GM19467 (cell line): Measurements from ENCODE around the gene DIO2.

Experiments used
- ATAC-seq: cut with Tn5 transposase; IDR thresholded peaks from one replicate; pipeline ENCODE4 v1.9.1; 2021; ENCODE audit warnings: mild to moderate bottlenecking, moderate library complexity; ENCODE audit not compliant: unreplicated experiment

DIO2 gene

GRCh38 chr14:80211153-80212022 lies at the start of gene DIO2:
DIO2 (minus strand) TSS chr14:80211504; CDS start chr14:80211472, 32 bp downstream.
- no peak for ATAC-seq

GRCh38 chr14:80260645-80261044 lies 49.3 kb upstream of the DIO2 start:
- ATAC-seq: no peak

GRCh38 chr14:80239631-80240030 lies 28.3 kb upstream of the DIO2 start:
- no peak for ATAC-seq

GRCh38 chr14:80237143-80237542 lies 25.8 kb upstream of the DIO2 start:
- ATAC-seq: no peak

- ATAC-seq: no peak
Measured at GRCh38 chr14:80233470-80234089, 22.3 kb upstream of the DIO2 start.

- ATAC-seq: no peak
Measured at GRCh38 chr14:80231702-80232101, 20.4 kb upstream of the DIO2 start.

GRCh38 chr14:80223696-80224465 lies 12.6 kb upstream of the DIO2 start:
- no peak for ATAC-seq

GRCh38 chr14:80216818-80217217 lies 5.5 kb upstream of the DIO2 start:
- no peak for ATAC-seq

GRCh38 chr14:80215756-80216581 lies 4.7 kb upstream of the DIO2 start:
- no peak for ATAC-seq

GRCh38 chr14:80215081-80215480 lies 3.8 kb upstream of the DIO2 start:
- no peak for ATAC-seq

- ATAC-seq: peak; percentile 65
Measured at GRCh38 chr14:80213602-80214001, 2.3 kb upstream of the DIO2 start.

GRCh38 chr14:80212023-80212397 lies 706 bp upstream of the DIO2 start:
- ATAC-seq: no peak

GRCh38 chr14:80208461-80208860 lies 2.8 kb downstream of the DIO2 start:
- ATAC-seq: no peak

- no peak for ATAC-seq
Measured at GRCh38 chr14:80206351-80207080, 4.8 kb downstream of the DIO2 start.

GRCh38 chr14:80202888-80203562 lies 8.3 kb downstream of the DIO2 start:
- ATAC-seq: peak; percentile 56

- ATAC-seq: no peak
Measured at GRCh38 chr14:80200093-80200492, 11.2 kb downstream of the DIO2 start.

- no peak for ATAC-seq
Measured at GRCh38 chr14:80188571-80188970, 22.7 kb downstream of the DIO2 start.

- ATAC-seq: no peak
Measured at GRCh38 chr14:80186301-80186800, 25.0 kb downstream of the DIO2 start.

GRCh38 chr14:80176893-80177292 lies 34.4 kb downstream of the DIO2 start:
- no peak for ATAC-seq
